Motor neuron (in vitro differentiated cells): ENCODE results near the gene PTF1A. TPM values are rescaled to one million over a fixed set of nuclear protein-coding genes. Genes with fewer than 3 reads are reported as not detected.

ENCODE experiments used
- ATAC-seq, 8 experiments: fragments of 200-7000 bp; cut with Tn5 transposase; replicated peaks in 6 of 8; 2 replicates each; pipeline ENCODE4 v1.8.0; 2021; ENCODE audit warnings: mild to moderate bottlenecking in 8 of 8, moderate library complexity in 8 of 8
- H3K27ac ChIP-seq, 2 donors: fragments of 250-450 bp; sonication (Bioruptor Pico); 2 replicates each; pipeline ENCODE4 v1.9.0; 2021; ENCODE audit warnings: antibody characterized with exemption in 2 of 2, mild to moderate bottlenecking in 2 of 2, moderate library complexity in 1 of 2
- H3K4me1 ChIP-seq, 2 donors: fragments of 250-450 bp; sonication (Bioruptor Pico); replicated peaks in 1 of 2; 2 replicates each; pipeline ENCODE4 v1.6.1; 2021; ENCODE audit warnings: antibody characterized with exemption in 2 of 2, mild to moderate bottlenecking in 2 of 2, moderate library complexity in 1 of 2
- H3K4me3 ChIP-seq, 5 donors: fragments of 250-450 bp; sonication (Bioruptor Pico); 2 replicates each; pipeline ENCODE4 v1.9.0; 2021; ENCODE audit warnings: antibody characterized with exemption in 5 of 5, mild to moderate bottlenecking in 5 of 5, moderate library complexity in 4 of 5
- WGBS, 10 experiments: fragments of 450-650 bp; shearing (Covaris generic); methylation state at CpG; one replicate each; pipeline ENCODE4 v1.0.0; 2022; 5-methylcytosine and 5-hydroxymethylcytosine counted together
- in situ Hi-C, 9 experiments: fragments of 400-800 bp; cut with MboI; loops; one replicate each; pipeline ENCODE4 v1.15.0; 2021; ENCODE audit warnings: low sequenced_read_pairs in 9 of 9, low pct_unique_long_range_greater_than_20kb in 2 of 9; ENCODE audit not compliant: unreplicated experiment in 9 of 9
- total RNA-seq, 8 experiments: library from RNA; unstranded; fragments of 300-600 nt; gene quantifications; 2 replicates each; pipeline versions ENCODE4 v1.2.3 to v1.2.4, GENCODE V29; 2022

PTF1A gene
- total RNA-seq = under 1 TPM in 3 of 8 experiments, not detected in 5; 0.14 to 0.71 (median 0.38) TPM

- WGBS, 10 experiments = 0 to 5% (median 1%) methylated on average over 1 to 13 of the region's 107 CpGs; no CpG with 5 or more reads in 7 of the 10 experiments
- H3K27ac ChIP-seq = no peak within 1 kb of the TSS
- in situ Hi-C loops = no loop called here
- H3K4me1 ChIP-seq = peaks cover 10 to 22% of the 10 kb centered on the region in 2 donors
- ATAC-seq = peak in 6 of 8 experiments; percentile 35 to 60 (median 54)
- peak within 1 kb of the TSS in 4 of 5 donors; percentile 6 to 25 (median 14) for H3K4me3 ChIP-seq
Measured at GRCh38 chr10:23191764-23192711, at the start of gene PTF1A. Gene PTF1A (plus strand): TSS chr10:23192312. CDS start chr10:23192531, 219 bp downstream.

GRCh38 chr10:23146258-23146657 lies 45.9 kb upstream of the PTF1A start:
- Histone ChIP-seq H3K4me1 (no peaks in the 10 kb centered on the region), H3K27ac (no peak overlapping the region), H3K4me3 (no peak overlapping the region)
- in situ Hi-C loops = no loop called here
- 50 to 100% (median 93%) methylated on average over 1 to 7 of the region's 9 CpGs; no CpG with 5 or more reads in 3 of the 10 experiments for WGBS, 10 experiments
- no peak for ATAC-seq

- H3K4me1 ChIP-seq = no peaks in the 10 kb centered on the region
- in situ Hi-C loops = no loop called here
- H3K4me3 ChIP-seq = no peak overlapping the region
- no peak overlapping the region for H3K27ac ChIP-seq
- ATAC-seq = no peak
- 41 to 100% (median 84%) methylated on average over 1 to 5 of the region's 6 CpGs; no CpG with 5 or more reads in 1 of the 10 experiments for WGBS, 10 experiments
Measured at GRCh38 chr10:23147035-23147434, 45.1 kb upstream of the PTF1A start.

- no peak for ATAC-seq
- in situ Hi-C loops = no loop called here
- no peak overlapping the region for H3K27ac ChIP-seq
- 40 to 100% (median 89%) methylated on average over 1 to 16 of the region's 19 CpGs; no CpG with 5 or more reads in 3 of the 10 experiments for WGBS, 10 experiments
- no peak overlapping the region for H3K4me3 ChIP-seq
- H3K4me1 ChIP-seq = no peaks in the 10 kb centered on the region
Measured at GRCh38 chr10:23148214-23148613, 43.9 kb upstream of the PTF1A start.

- 12 to 100% (median 89%) methylated on average over 1 to 3 of the region's 4 CpGs; no CpG with 5 or more reads in 2 of the 10 experiments for WGBS, 10 experiments
- Histone ChIP-seq H3K4me1 (no peaks in the 10 kb centered on the region), H3K4me3 (no peak overlapping the region), H3K27ac (no peak overlapping the region)
- no peak for ATAC-seq
- in situ Hi-C loops = loop anchor here in 6 of 9 experiments (25.0 kb wide), 5 partner anchors 137 to 1412 kb away; no protein-coding TSS in a partner anchor
Measured at GRCh38 chr10:23150091-23150490, 42.0 kb upstream of the PTF1A start.

GRCh38 chr10:23150610-23151009 lies 41.5 kb upstream of the PTF1A start:
- in situ Hi-C loops = loop anchor here in 6 of 9 experiments (25.0 kb wide), 5 partner anchors 137 to 1412 kb away; no protein-coding TSS in a partner anchor
- H3K27ac ChIP-seq = no peak overlapping the region
- 20 to 84% (median 63%) methylated on average over 1 to 12 of the region's 12 CpGs; no CpG with 5 or more reads in 2 of the 10 experiments for WGBS, 10 experiments
- ATAC-seq = no peak
- H3K4me3 ChIP-seq = no peak overlapping the region
- H3K4me1 ChIP-seq = no peaks in the 10 kb centered on the region

GRCh38 chr10:23151071-23151470 lies 41.0 kb upstream of the PTF1A start:
- Histone ChIP-seq H3K4me1 (no peaks in the 10 kb centered on the region), H3K27ac (no peak overlapping the region), H3K4me3 (no peak overlapping the region)
- in situ Hi-C loops = loop anchor here in 6 of 9 experiments (25.0 kb wide), 5 partner anchors 136 to 1411 kb away; no protein-coding TSS in a partner anchor
- ATAC-seq = no peak
- 0 to 96% (median 67%) methylated on average over 1 to 6 of the region's 7 CpGs; no CpG with 5 or more reads in 3 of the 10 experiments for WGBS, 10 experiments

- 62 to 100% (median 79%) methylated on average over 1 to 5 of the region's 7 CpGs; no CpG with 5 or more reads in 2 of the 10 experiments for WGBS, 10 experiments
- H3K27ac ChIP-seq = no peak overlapping the region
- peaks cover 0 to 2% of the 10 kb centered on the region in 2 donors for H3K4me1 ChIP-seq
- ATAC-seq = no peak
- in situ Hi-C loops = loop anchor here in 6 of 9 experiments (25.0 kb wide), 5 partner anchors 132 to 1407 kb away; no protein-coding TSS in a partner anchor
- no peak overlapping the region for H3K4me3 ChIP-seq
Measured at GRCh38 chr10:23155169-23155568, 36.9 kb upstream of the PTF1A start.

GRCh38 chr10:23156447-23157150 lies 35.5 kb upstream of the PTF1A start:
- 18 to 78% (median 51%) methylated on average over 2 to 10 of the region's 10 CpGs for WGBS, 10 experiments
- no peak for ATAC-seq
- Histone ChIP-seq H3K27ac (no peak overlapping the region), H3K4me3 (no peak overlapping the region), H3K4me1 (peaks cover 0 to 2% of the 10 kb centered on the region in 2 donors)
- in situ Hi-C loops = loop anchor here in 6 of 9 experiments (25.0 kb wide), 5 partner anchors 131 to 1406 kb away; no protein-coding TSS in a partner anchor

GRCh38 chr10:23157239-23157681 lies 34.9 kb upstream of the PTF1A start:
- WGBS, 10 experiments = 70 to 77% (median 74%) methylated on average over 2 to 12 of the region's 14 CpGs; no CpG with 5 or more reads in 3 of the 10 experiments
- H3K4me3 ChIP-seq = no peak overlapping the region
- H3K27ac ChIP-seq = no peak overlapping the region
- no peak for ATAC-seq
- H3K4me1 ChIP-seq = peaks cover 0 to 2% of the 10 kb centered on the region in 2 donors
- in situ Hi-C loops = loop anchor here in 6 of 9 experiments (25.0 kb wide), 5 partner anchors 130 to 1405 kb away; no protein-coding TSS in a partner anchor

- H3K4me1 ChIP-seq = peaks cover 0 to 2% of the 10 kb centered on the region in 2 donors
- WGBS, 10 experiments = 0 to 60% (median 0%) methylated on average over 1 to 7 of the region's 12 CpGs; no CpG with 5 or more reads in 3 of the 10 experiments
Measured at GRCh38 chr10:23157691-23158369, 34.3 kb upstream of the PTF1A start.

GRCh38 chr10:23158370-23158769 lies 33.7 kb upstream of the PTF1A start:
- peak overlapping the region in 2 of 5 donors; percentile 5 to 8 for H3K4me3 ChIP-seq
- WGBS, 10 experiments = 0 to 5% (median 0%) methylated on average over 1 to 5 of the region's 5 CpGs; no CpG with 5 or more reads in 2 of the 10 experiments
- in situ Hi-C loops = loop anchor here in 6 of 9 experiments (25.0 kb wide), 5 partner anchors 129 to 1404 kb away; no protein-coding TSS in a partner anchor

More at GRCh38 chr10:23157691-23158369, 34.3 kb upstream of the PTF1A start:
- ATAC-seq = peak in 6 of 8 experiments; percentile 37 to 87 (median 72)
- in situ Hi-C loops = loop anchor here in 6 of 9 experiments (25.0 kb wide), 5 partner anchors 129 to 1404 kb away; no protein-coding TSS in a partner anchor
- Histone ChIP-seq H3K4me3 (peak overlapping the region in 2 of 5 donors; percentile 5 to 8), H3K27ac (no peak overlapping the region)

More at GRCh38 chr10:23158370-23158769, 33.7 kb upstream of the PTF1A start:
- peak; percentile 64 to 96 (median 83) for ATAC-seq
- H3K4me1 ChIP-seq = peaks cover 0 to 2% of the 10 kb centered on the region in 2 donors
- H3K27ac ChIP-seq = no peak overlapping the region
